Left colon (tissue), 2 donors: ENCODE data around the gene MRPS22. TPM values are rescaled to one million over a fixed set of nuclear protein-coding genes. Genes with fewer than 3 reads are reported as not detected.
"Not testable (repeated sequence)": the region's sequence is repeated elsewhere in the genome, so short reads cannot be mapped to it uniquely, and the experiment has no call there.

Source experiments
- ATAC-seq: fragments of 200-7000 bp; cut with Tn5 transposase; one replicate; pipeline ENCODE4 v1.9.1; 2020; ENCODE audit warnings: mild to moderate bottlenecking, moderate library complexity
- DNase-seq, 2 donors: peaks; one replicate each; pipeline ENCODE4 v3.0.0-alpha.2; 2020
- intact Hi-C, 2 donors: fragments of 100-400 bp; cut with DNase I in 1 of 2; cut with micrococcal nuclease in 1 of 2; formaldehyde crosslinking; loops; one replicate each; pipeline versions ENCODE4 v1.11.2 to v1.14.0; 2022; cut with DNase I, micrococcal nuclease
- total RNA-seq, 2 donors: library from RNA; stranded (reverse); fragmentation: NEBNext Ultra II Directional; extraction: Animal tissue kit (Norgen Biotek cat#: 25700); gene quantifications; one replicate each; pipeline ENCODE4 v1.2.1, GENCODE V29; 2021
- donor health status: DM: no; HTN: no; CAD: no.
- donor health status: DM: yes; HTN: yes; CAD: no.

The MRPS22 gene
- total RNA-seq, 2 donors from 2014 or later = 48.3 to 48.7 TPM

- intact Hi-C loops = no loop called here
- DNase-seq (no peak), ATAC-seq (no peak)
Observed at GRCh38 chr3:139374099-139374498, 30.3 kb downstream of the MRPS22 start.

- ATAC-seq (no peak), DNase-seq (no peak)
- intact Hi-C loops = no loop called here
Observed at GRCh38 chr3:139377378-139377777, 33.6 kb downstream of the MRPS22 start.

- ATAC-seq (no peak), DNase-seq (no peak)
- intact Hi-C loops = no loop called here
Observed at GRCh38 chr3:139378587-139379241, 34.9 kb downstream of the MRPS22 start.

GRCh38 chr3:139380575-139380974 is 36.8 kb downstream of the MRPS22 start:
- ATAC-seq = no peak
- DNase-seq = no peak
- intact Hi-C loops = no loop called here

GRCh38 chr3:139382291-139382690 is 38.5 kb downstream of the MRPS22 start:
- ATAC-seq, intact Hi-C loops, DNase-seq: not testable (repeated sequence)

GRCh38 chr3:139388077-139388476 is 44.3 kb downstream of the MRPS22 start:
- intact Hi-C loops = no loop called here
- no peak for ATAC-seq
- no peak for DNase-seq

GRCh38 chr3:139388821-139389551 is 45.2 kb downstream of the MRPS22 start:
- ATAC-seq (peak; percentile 37), DNase-seq (no peak)
- intact Hi-C loops = no loop called here

- ATAC-seq (peak; percentile 97), DNase-seq (peak; percentile 100)
- intact Hi-C loops = no loop called here
Observed at GRCh38 chr3:139389552-139390368, 45.9 kb downstream of the MRPS22 start, which contains the start of gene COPB2. TSS of gene COPB2 (minus strand) at chr3:139389647. CDS start at chr3:139389550, 97 bp downstream.

- no peak for ATAC-seq
- DNase-seq = no peak
- intact Hi-C loops = no loop called here
Observed at GRCh38 chr3:139394116-139394515, 50.3 kb downstream of the MRPS22 start.

GRCh38 chr3:139396707-139397106 is 52.9 kb downstream of the MRPS22 start:
- intact Hi-C loops = no loop called here

GRCh38 chr3:139401155-139401554 is 57.3 kb downstream of the MRPS22 start:
- intact Hi-C loops, ATAC-seq, DNase-seq: not testable (repeated sequence)

More at GRCh38 chr3:139396707-139397106, 52.9 kb downstream of the MRPS22 start:
- ATAC-seq (no peak), DNase-seq (no peak)

Other genes with a start within 250 kb of the MRPS22 start
- 100 to 1,000 TPM; 128 to 143 TPM for gene COPB2, start 45.6 kb downstream of the MRPS22 start, total RNA-seq
- gene RBP2, start 132.5 kb downstream of the MRPS22 start, total RNA-seq = 1 to 10 TPM in 1 of 2 donors, under 1 TPM in 1; 0.67 to 1.3 TPM
- 1 to 10 TPM; 2.4 to 6.5 TPM for gene RBP1, start 195.7 kb downstream of the MRPS22 start, total RNA-seq